SH-SY5Y (cell line): ENCODE results near the gene MAPT.

Experiments
- GATA2 ChIP-seq: IDR thresholded peaks from 2 replicates; pipeline ENCODE4 v1.6.1; 2011; ENCODE audit warnings: mild to moderate bottlenecking, low read depth, low read length
- GATA3 ChIP-seq: IDR thresholded peaks from 2 replicates; pipeline ENCODE4 v1.6.1; 2011; ENCODE audit warnings: low read depth, mild to moderate bottlenecking, low read length, moderate library complexity

GRCh38 chr17:46042246-46042645, 147.9 kb downstream of the MAPT start:
- TF ChIP-seq GATA2 = no peak
- no peak for TF ChIP-seq GATA3
